ENCODE results near the gene MTHFD1L.

GRCh38 chr6:151002491-151002935 lies 137.0 kb downstream of the MTHFD1L start:
- TF ChIP-seq EZH2phosphoT487 (IDR thresholded peaks at IDR 0.05; ENCODE audit: borderline replicate concordance, low read length): no peak
- TF ChIP-seq CTCF (IDR thresholded peaks at IDR 0.05; ENCODE audit: low read depth, low read length, poor library complexity, severe bottlenecking): no peak

All from DOHH2 (cell line).